Measurements from ENCODE around the gene DAP. TPM values are rescaled to one million over a fixed set of nuclear protein-coding genes. Genes with fewer than 3 reads are reported as not detected.

DAP gene
- total and polyA plus RNA-seq, 2 donors (not counting 1 experiment from before 2014, with no cell fraction given): 56.6 to 158 TPM

DNA sequence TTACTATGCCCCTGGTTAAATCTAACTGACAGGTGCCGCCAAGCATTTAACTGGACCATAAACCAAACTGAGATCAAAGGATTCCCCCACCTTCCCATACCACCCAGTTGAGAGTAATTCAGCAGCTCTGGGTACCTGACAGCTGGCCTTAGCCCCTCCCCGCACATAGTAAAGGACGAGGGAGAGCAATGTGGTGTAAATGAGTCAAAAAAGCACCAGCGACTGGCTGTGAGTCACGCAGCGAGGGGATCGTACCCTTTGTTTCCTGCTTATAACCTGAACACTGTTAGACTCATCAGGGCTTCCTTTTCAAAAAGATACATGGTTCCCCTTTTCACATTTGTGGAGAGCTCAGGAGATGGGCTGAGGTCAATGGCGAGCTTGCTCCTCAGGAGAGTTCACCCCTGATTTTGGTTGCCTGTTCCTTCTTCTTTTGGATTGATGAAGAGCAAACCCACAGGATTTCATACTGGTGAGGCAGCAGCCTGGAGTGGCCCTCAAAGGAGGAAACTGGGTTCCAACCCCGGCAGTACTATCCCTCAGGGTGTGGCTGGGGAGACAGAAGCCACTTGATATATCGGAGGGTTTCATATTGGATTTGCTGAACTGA is 125.7 kb downstream of the DAP start:
- H3K4me1 ChIP-seq (ENCODE audit: control insufficient read depth, extremely low read depth, insufficient read depth, low read length): no peaks in the 10 kb centered on the region
- no peaks in the 10 kb centered on the region for H3K27me3 ChIP-seq (ENCODE audit: control insufficient read depth, insufficient read depth, low read length)
- no peak overlapping the region for H3K4me3 ChIP-seq (replicated peaks in 1 of 4; ENCODE audit: control extremely low read depth in 1 of 4, insufficient read depth in 1 of 4, low read depth in 3 of 4, low read length in 4 of 4)
- DNase-seq (ENCODE audit: low read depth in 2 of 2): peak; percentile 43 to 81
- TF ChIP-seq EZH2 (IDR thresholded peaks at IDR 0.05; ENCODE audit: low read length, missing control alignments): no peak
- TF ChIP-seq, protein P1, sequence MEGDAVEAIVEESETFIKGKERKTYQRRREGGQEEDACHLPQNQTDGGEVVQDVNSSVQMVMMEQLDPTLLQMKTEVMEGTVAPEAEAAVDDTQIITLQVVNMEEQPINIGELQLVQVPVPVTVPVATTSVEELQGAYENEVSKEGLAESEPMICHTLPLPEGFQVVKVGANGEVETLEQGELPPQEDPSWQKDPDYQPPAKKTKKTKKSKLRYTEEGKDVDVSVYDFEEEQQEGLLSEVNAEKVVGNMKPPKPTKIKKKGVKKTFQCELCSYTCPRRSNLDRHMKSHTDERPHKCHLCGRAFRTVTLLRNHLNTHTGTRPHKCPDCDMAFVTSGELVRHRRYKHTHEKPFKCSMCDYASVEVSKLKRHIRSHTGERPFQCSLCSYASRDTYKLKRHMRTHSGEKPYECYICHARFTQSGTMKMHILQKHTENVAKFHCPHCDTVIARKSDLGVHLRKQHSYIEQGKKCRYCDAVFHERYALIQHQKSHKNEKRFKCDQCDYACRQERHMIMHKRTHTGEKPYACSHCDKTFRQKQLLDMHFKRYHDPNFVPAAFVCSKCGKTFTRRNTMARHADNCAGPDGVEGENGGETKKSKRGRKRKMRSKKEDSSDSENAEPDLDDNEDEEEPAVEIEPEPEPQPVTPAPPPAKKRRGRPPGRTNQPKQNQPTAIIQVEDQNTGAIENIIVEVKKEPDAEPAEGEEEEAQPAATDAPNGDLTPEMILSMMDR (conservative IDR thresholded peaks at IDR 0.05 in 1 of 2, IDR thresholded peaks at IDR 0.05 in 1 of 2; ENCODE audit: low read depth in 1 of 2, low read length in 2 of 2): no peak
- H4K20me1 ChIP-seq (ENCODE audit: control insufficient read depth, extremely low read depth, insufficient read depth, low read length): no peaks in the 10 kb centered on the region
- no peak overlapping the region for H2AFZ ChIP-seq (ENCODE audit: low read length)
- H3K4me2 ChIP-seq (ENCODE audit: extremely low read depth, insufficient read depth, low read length): no peak overlapping the region
- H3K27ac ChIP-seq (ENCODE audit: insufficient read depth, low read length): no peak overlapping the region
- no peaks in the 10 kb centered on the region for H3K79me2 ChIP-seq (ENCODE audit: control insufficient read depth, insufficient read depth, low read length)
- peaks cover 3% of the 10 kb centered on the region for H3K36me3 ChIP-seq (ENCODE audit: control insufficient read depth, insufficient read depth, low read length)
- H3K9ac ChIP-seq (ENCODE audit: insufficient read depth, low read length): no peak overlapping the region
- no peaks in the 10 kb centered on the region for H3K9me3 ChIP-seq (ENCODE audit: control insufficient read depth, insufficient read depth, low read depth, low read length)

DNA sequence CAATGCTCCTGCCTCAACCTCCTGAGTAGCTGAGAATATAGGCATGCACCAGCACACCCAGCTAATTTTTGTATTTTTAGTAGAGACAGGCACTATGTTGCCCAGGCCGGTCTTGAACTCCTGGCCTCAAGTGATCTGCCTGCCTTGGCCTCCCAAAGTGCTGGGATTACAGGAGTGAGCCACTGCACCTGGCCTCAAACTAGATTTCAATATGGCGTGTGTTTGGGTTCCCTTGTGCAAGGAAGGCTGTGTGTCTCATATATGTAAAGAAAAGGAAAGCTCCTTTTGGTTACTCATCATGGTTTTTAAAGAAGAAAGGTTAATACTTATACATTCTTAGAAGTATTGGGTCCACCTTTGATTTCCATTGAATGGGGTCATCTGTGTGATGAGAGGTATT is 126.5 kb downstream of the DAP start:
- DNase-seq (ENCODE audit: low read depth in 2 of 2): no peak
- no peak overlapping the region for H2AFZ ChIP-seq (ENCODE audit: low read length)
- peaks cover 3% of the 10 kb centered on the region for H3K36me3 ChIP-seq (ENCODE audit: control insufficient read depth, insufficient read depth, low read length)
- no peaks in the 10 kb centered on the region for H3K4me1 ChIP-seq (ENCODE audit: control insufficient read depth, extremely low read depth, insufficient read depth, low read length)
- no peak for TF ChIP-seq EZH2 (IDR thresholded peaks at IDR 0.05; ENCODE audit: low read length, missing control alignments)
- TF ChIP-seq, protein P1 (conservative IDR thresholded peaks at IDR 0.05 in 1 of 2, IDR thresholded peaks at IDR 0.05 in 1 of 2; ENCODE audit: low read depth in 1 of 2, low read length in 2 of 2): no peak
- no peaks in the 10 kb centered on the region for H4K20me1 ChIP-seq (ENCODE audit: control insufficient read depth, extremely low read depth, insufficient read depth, low read length)
- H3K4me3 ChIP-seq (replicated peaks in 1 of 4; ENCODE audit: control extremely low read depth in 1 of 4, insufficient read depth in 1 of 4, low read depth in 3 of 4, low read length in 4 of 4): no peak overlapping the region
- H3K4me2 ChIP-seq (ENCODE audit: extremely low read depth, insufficient read depth, low read length): no peak overlapping the region
- no peak overlapping the region for H3K9ac ChIP-seq (ENCODE audit: insufficient read depth, low read length)
- H3K27me3 ChIP-seq (ENCODE audit: control insufficient read depth, insufficient read depth, low read length): no peaks in the 10 kb centered on the region
- no peaks in the 10 kb centered on the region for H3K79me2 ChIP-seq (ENCODE audit: control insufficient read depth, insufficient read depth, low read length)
- H3K27ac ChIP-seq (ENCODE audit: insufficient read depth, low read length): no peak overlapping the region
- no peaks in the 10 kb centered on the region for H3K9me3 ChIP-seq (ENCODE audit: control insufficient read depth, insufficient read depth, low read depth, low read length)

DNA sequence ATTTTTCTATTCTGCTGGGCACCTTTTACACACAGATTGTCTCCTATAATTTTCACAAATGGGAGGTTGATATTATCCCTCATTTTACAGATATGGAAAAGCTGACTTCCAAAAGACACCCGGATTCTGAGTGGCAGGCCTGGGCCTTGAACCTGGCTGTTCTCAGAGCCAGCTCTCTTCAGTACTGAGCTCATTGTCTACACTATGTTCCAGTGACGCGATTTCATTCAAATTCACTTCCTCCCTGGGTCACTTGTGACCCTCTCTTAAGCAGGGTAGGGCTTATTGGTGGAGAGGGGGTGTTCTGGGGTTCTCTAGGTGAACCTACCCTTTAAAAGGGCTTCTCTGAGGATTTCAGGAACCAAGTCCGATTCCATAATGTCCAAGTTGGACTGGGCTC is 127.0 kb downstream of the DAP start:
- H3K4me1 ChIP-seq (ENCODE audit: control insufficient read depth, extremely low read depth, insufficient read depth, low read length): no peaks in the 10 kb centered on the region
- no peak overlapping the region for H3K27ac ChIP-seq (ENCODE audit: insufficient read depth, low read length)
- H3K4me3 ChIP-seq (replicated peaks in 1 of 4; ENCODE audit: control extremely low read depth in 1 of 4, insufficient read depth in 1 of 4, low read depth in 3 of 4, low read length in 4 of 4): no peak overlapping the region
- H4K20me1 ChIP-seq (ENCODE audit: control insufficient read depth, extremely low read depth, insufficient read depth, low read length): no peaks in the 10 kb centered on the region
- H3K4me2 ChIP-seq (ENCODE audit: extremely low read depth, insufficient read depth, low read length): no peak overlapping the region
- DNase-seq (ENCODE audit: low read depth in 2 of 2): no peak
- H3K27me3 ChIP-seq (ENCODE audit: control insufficient read depth, insufficient read depth, low read length): no peaks in the 10 kb centered on the region
- no peak overlapping the region for H3K9ac ChIP-seq (ENCODE audit: insufficient read depth, low read length)
- H3K9me3 ChIP-seq (ENCODE audit: control insufficient read depth, insufficient read depth, low read depth, low read length): no peaks in the 10 kb centered on the region
- TF ChIP-seq EZH2 (IDR thresholded peaks at IDR 0.05; ENCODE audit: low read length, missing control alignments): no peak
- TF ChIP-seq, protein P1 (conservative IDR thresholded peaks at IDR 0.05 in 1 of 2, IDR thresholded peaks at IDR 0.05 in 1 of 2; ENCODE audit: low read depth in 1 of 2, low read length in 2 of 2): no peak
- no peaks in the 10 kb centered on the region for H3K79me2 ChIP-seq (ENCODE audit: control insufficient read depth, insufficient read depth, low read length)
- peaks cover 3% of the 10 kb centered on the region for H3K36me3 ChIP-seq (ENCODE audit: control insufficient read depth, insufficient read depth, low read length)
- no peak overlapping the region for H2AFZ ChIP-seq (ENCODE audit: low read length)

All from fibroblast of lung (primary cell).